Liver (tissue), 9 donors: ENCODE data around the gene STING1. TPM values are rescaled to one million over a fixed set of nuclear protein-coding genes. Genes with fewer than 3 reads are reported as not detected.

ENCODE experiments used
- DNase-seq: peaks from one replicate; pipeline ENCODE4 v3.0.0-alpha.2; 2017; ENCODE audit warnings: low spot score
- H3K27ac ChIP-seq, 2 donors: one replicate each; pipeline ENCODE4 v1.7.0; 2013; ENCODE audit warnings: inconsistent platforms in 2 of 2, low read length in 2 of 2, control low read depth in 1 of 2, low read depth in 1 of 2, mild to moderate bottlenecking in 1 of 2
- H3K27me3 ChIP-seq, 4 donors: one replicate each; pipeline versions ENCODE4 v1.6.1 to v1.7.0; 2013; ENCODE audit warnings: low read length in 3 of 4, inconsistent platforms in 1 of 4, mild to moderate bottlenecking in 1 of 4, moderate library complexity in 1 of 4; ENCODE audit not compliant: control insufficient read depth in 4 of 4, insufficient read depth in 4 of 4
- H3K36me3 ChIP-seq, 4 donors: one replicate each; pipeline versions ENCODE4 v1.6.1 to v1.7.0; 2013; ENCODE audit warnings: low read length in 3 of 4, mild to moderate bottlenecking in 3 of 4, low read depth in 1 of 4, moderate library complexity in 1 of 4; ENCODE audit not compliant: control insufficient read depth in 4 of 4, insufficient read depth in 3 of 4
- H3K4me1 ChIP-seq, 4 donors: one replicate each; pipeline versions ENCODE4 v1.6.1 to v1.7.0; 2013; ENCODE audit warnings: low read length in 3 of 4, mild to moderate bottlenecking in 3 of 4, moderate library complexity in 1 of 4; ENCODE audit not compliant: control insufficient read depth in 4 of 4, insufficient read depth in 4 of 4
- H3K4me3 ChIP-seq, 3 donors: one replicate each; pipeline versions ENCODE4 v1.6.1 to v1.7.0; 2013; ENCODE audit warnings: low read length in 3 of 3, control low read depth in 1 of 3, low read depth in 1 of 3, mild to moderate bottlenecking in 1 of 3
- H3K9ac ChIP-seq, 2 donors: one replicate each; pipeline ENCODE4 v1.7.0; 2013; ENCODE audit warnings: low read length in 2 of 2, mild to moderate bottlenecking in 2 of 2, moderate library complexity in 2 of 2, control low read depth in 1 of 2, low read depth in 1 of 2
- H3K9me3 ChIP-seq, 4 donors: one replicate each; pipeline versions ENCODE4 v1.6.1 to v1.7.0; 2013; ENCODE audit warnings: low read length in 3 of 4; ENCODE audit not compliant: control insufficient read depth in 4 of 4
- EGR1 ChIP-seq, 2 donors: IDR thresholded peaks; 2 replicates each; pipeline ENCODE4 v1.6.1; 2016 to 2018; ENCODE audit warnings: antibody characterized with exemption in 2 of 2, low read depth in 2 of 2
- FOXA1 ChIP-seq: IDR thresholded peaks from 2 replicates; pipeline ENCODE4 v1.6.1; 2016; ENCODE audit warnings: antibody characterized with exemption
- FOXA2 ChIP-seq: IDR thresholded peaks from 2 replicates; pipeline ENCODE4 v1.6.1; 2016; ENCODE audit warnings: antibody characterized with exemption
- GABPA ChIP-seq, 2 donors: IDR thresholded peaks in 1 of 2; conservative IDR thresholded peaks in 1 of 2; 2 replicates each; pipeline ENCODE4 v1.6.1; 2016; ENCODE audit warnings: antibody characterized with exemption in 2 of 2, mild to moderate bottlenecking in 1 of 2, moderate library complexity in 1 of 2
- HNF4A ChIP-seq, 2 donors: conservative IDR thresholded peaks; 2 replicates each; pipeline ENCODE4 v1.6.1; 2016; ENCODE audit warnings: antibody characterized with exemption in 2 of 2, mild to moderate bottlenecking in 2 of 2
- HNF4G ChIP-seq: IDR thresholded peaks from 2 replicates; pipeline ENCODE4 v1.6.1; 2016; ENCODE audit warnings: antibody characterized with exemption
- JUND ChIP-seq, 2 donors: IDR thresholded peaks; 2 replicates each; pipeline ENCODE4 v1.6.1; 2016; ENCODE audit warnings: antibody characterized with exemption in 2 of 2
- RXRA ChIP-seq, 2 donors: IDR thresholded peaks; 2 replicates each; pipeline ENCODE4 v1.6.1; 2017 to 2018; ENCODE audit warnings: antibody characterized with exemption in 2 of 2, mild to moderate bottlenecking in 1 of 2
- SP1 ChIP-seq: IDR thresholded peaks from 2 replicates; pipeline ENCODE4 v1.6.1; 2018; ENCODE audit warnings: antibody characterized with exemption, mild to moderate bottlenecking
- TAF1 ChIP-seq: conservative IDR thresholded peaks from 2 replicates; pipeline ENCODE4 v1.6.1; 2016; ENCODE audit warnings: antibody characterized with exemption, mild to moderate bottlenecking
- YY1 ChIP-seq: IDR thresholded peaks from 2 replicates; pipeline ENCODE4 v1.6.1; 2016; ENCODE audit warnings: antibody characterized with exemption, mild to moderate bottlenecking
- WGBS: extraction: QIAGEN DNeasy Blood & Tissue Kit; methylation state at CpG from one replicate; pipeline ENCODE4 v1.1.7; 2013; 5-methylcytosine and 5-hydroxymethylcytosine counted together
- polyA plus RNA-seq, 2 donors: library from polyadenylated mRNA; stranded (reverse) in 1 of 2; unstranded in 1 of 2; fragments of 200-250 nt in 1 of 2; fragments of >200 nt in 1 of 2; fragmentation: Nextera tagmentation in 1 of 2; extraction: Ambion mirVana in 1 of 2; gene quantifications; one replicate each; pipeline versions ENCODE4 v1.2.1 to v1.2.3, GENCODE V29; 2013 to 2015
- total RNA-seq, 2 donors: library from RNA; depleted of rRNA; stranded (reverse); fragments of >200 nt; gene quantifications; one replicate each; pipeline ENCODE4 v1.2.3, GENCODE V29; 2014
- TF ChIP-seq, protein P1 (sequence below): IDR thresholded peaks from 2 replicates; pipeline ENCODE4 v1.6.1; 2016; ENCODE audit warnings: antibody characterized with exemption, mild to moderate bottlenecking
- TF ChIP-seq, protein P2 (sequence below): IDR thresholded peaks from 2 replicates; pipeline ENCODE4 v1.6.1; 2016; ENCODE audit warnings: antibody characterized with exemption
- TF ChIP-seq, protein P3 (sequence below): IDR thresholded peaks from 2 replicates; pipeline ENCODE4 v1.6.1; 2016; ENCODE audit warnings: antibody characterized with exemption
- TF ChIP-seq, protein P4 (sequence below): IDR thresholded peaks from 2 replicates; pipeline ENCODE4 v1.6.1; 2016; ENCODE audit warnings: antibody characterized with exemption
- donor health status: healthy.
- donor health status: healthy.
- donor health status: healthy.
- donor health status: healthy.
- donor health status: healthy.

The STING1 gene
- total and polyA plus RNA-seq, 4 donors: 6.3 to 13.6 (median 10.3) TPM

DNA sequence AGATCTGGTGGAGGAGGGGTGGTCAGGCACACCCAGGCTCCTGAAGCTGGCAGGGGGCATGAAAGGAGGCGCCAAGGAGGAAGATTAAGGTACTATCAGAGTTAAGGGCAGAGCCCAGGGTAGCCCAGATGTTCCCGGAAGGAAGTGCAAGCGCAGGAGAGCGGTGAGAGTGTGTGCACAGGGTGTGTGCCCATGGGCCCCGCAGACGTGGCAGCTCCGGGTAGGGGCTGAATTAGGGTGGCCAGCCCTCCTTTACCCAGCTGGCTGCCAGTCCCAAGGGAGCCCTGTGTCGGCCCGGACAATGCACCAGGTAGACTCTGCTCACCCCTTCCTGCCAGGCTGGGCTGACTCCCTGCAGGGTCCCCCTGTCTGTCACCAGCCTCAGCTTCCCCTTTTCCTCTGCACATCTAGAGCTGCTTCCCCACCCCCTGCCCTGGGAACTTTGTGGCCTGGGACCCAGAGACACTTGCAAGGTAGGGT is 11.7 kb downstream of the STING1 start, which contains the start of gene SMIM33:
Gene SMIM33, plus strand, starts transcription at position 184 of the 480 bp plus-strand sequence. Its CDS starts 118 bp downstream, at position 302.
- no peaks in the 10 kb centered on the region for H3K9me3 ChIP-seq
- H3K27me3 ChIP-seq: no peaks in the 10 kb centered on the region
- DNase-seq: no peak
- WGBS: 73% methylated on average over 9 of the region's 9 CpGs
- no peak within 1 kb of the TSS for H3K4me3 ChIP-seq
- no peak within 1 kb of the TSS for H3K27ac ChIP-seq
- no peak within 1 kb of the TSS for H3K9ac ChIP-seq
- no peaks in the 10 kb centered on the region for H3K36me3 ChIP-seq
- TF ChIP-seq, protein P1, sequence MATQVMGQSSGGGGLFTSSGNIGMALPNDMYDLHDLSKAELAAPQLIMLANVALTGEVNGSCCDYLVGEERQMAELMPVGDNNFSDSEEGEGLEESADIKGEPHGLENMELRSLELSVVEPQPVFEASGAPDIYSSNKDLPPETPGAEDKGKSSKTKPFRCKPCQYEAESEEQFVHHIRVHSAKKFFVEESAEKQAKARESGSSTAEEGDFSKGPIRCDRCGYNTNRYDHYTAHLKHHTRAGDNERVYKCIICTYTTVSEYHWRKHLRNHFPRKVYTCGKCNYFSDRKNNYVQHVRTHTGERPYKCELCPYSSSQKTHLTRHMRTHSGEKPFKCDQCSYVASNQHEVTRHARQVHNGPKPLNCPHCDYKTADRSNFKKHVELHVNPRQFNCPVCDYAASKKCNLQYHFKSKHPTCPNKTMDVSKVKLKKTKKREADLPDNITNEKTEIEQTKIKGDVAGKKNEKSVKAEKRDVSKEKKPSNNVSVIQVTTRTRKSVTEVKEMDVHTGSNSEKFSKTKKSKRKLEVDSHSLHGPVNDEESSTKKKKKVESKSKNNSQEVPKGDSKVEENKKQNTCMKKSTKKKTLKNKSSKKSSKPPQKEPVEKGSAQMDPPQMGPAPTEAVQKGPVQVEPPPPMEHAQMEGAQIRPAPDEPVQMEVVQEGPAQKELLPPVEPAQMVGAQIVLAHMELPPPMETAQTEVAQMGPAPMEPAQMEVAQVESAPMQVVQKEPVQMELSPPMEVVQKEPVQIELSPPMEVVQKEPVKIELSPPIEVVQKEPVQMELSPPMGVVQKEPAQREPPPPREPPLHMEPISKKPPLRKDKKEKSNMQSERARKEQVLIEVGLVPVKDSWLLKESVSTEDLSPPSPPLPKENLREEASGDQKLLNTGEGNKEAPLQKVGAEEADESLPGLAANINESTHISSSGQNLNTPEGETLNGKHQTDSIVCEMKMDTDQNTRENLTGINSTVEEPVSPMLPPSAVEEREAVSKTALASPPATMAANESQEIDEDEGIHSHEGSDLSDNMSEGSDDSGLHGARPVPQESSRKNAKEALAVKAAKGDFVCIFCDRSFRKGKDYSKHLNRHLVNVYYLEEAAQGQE: no peak
- no peak for TF ChIP-seq RXRA (IDR thresholded peaks at IDR 0.05)
- TF ChIP-seq GABPA (IDR thresholded peaks at IDR 0.05 in 1 of 2, conservative IDR thresholded peaks at IDR 0.05 in 1 of 2): no peak
- TF ChIP-seq, protein P2, sequence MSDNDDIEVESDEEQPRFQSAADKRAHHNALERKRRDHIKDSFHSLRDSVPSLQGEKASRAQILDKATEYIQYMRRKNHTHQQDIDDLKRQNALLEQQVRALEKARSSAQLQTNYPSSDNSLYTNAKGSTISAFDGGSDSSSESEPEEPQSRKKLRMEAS: no peak
- no peak for TF ChIP-seq HNF4A (conservative IDR thresholded peaks at IDR 0.05)
- TF ChIP-seq YY1: no peak
- TF ChIP-seq FOXA2: no peak
- no peak for TF ChIP-seq HNF4G
- peaks cover 0 to 5% (median 0%) of the 10 kb centered on the region in 4 donors for H3K4me1 ChIP-seq

DNA sequence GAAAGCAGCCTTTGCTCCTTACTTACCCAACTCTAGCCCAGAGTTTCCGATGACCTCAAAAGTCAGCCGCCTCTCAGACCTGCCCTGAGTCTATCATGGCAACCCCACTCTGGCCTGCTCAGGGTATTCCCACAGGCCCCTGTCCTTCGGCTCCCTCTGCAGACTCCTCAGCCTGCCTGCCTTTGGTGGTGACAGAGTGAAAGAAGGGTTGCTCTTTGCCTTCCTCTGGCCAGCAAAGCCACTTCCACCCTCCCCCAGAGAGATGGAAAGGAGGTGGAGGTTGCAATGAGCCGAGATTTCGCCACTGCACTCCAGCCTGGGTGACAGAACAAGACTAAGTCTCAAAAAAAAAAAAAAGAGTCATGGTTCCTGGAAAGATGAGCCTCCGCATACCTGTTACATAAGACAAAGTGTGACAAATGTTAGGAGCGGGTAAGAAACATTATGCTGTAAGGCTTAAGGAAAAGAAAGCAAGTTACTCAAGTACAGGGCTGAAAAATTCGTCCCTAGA is 14.1 kb downstream of the STING1 start:
- no peak overlapping the region for H3K27ac ChIP-seq
- no peaks in the 10 kb centered on the region for H3K4me1 ChIP-seq
- TF ChIP-seq JUND (IDR thresholded peaks at IDR 0.05): no peak
- no peak for TF ChIP-seq FOXA2
- TF ChIP-seq, protein P1: no peak
- TF ChIP-seq HNF4A (conservative IDR thresholded peaks at IDR 0.05): no peak
- TF ChIP-seq TAF1: no peak
- TF ChIP-seq, protein P3, sequence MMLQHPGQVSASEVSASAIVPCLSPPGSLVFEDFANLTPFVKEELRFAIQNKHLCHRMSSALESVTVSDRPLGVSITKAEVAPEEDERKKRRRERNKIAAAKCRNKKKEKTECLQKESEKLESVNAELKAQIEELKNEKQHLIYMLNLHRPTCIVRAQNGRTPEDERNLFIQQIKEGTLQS: no peak
- TF ChIP-seq SP1: no peak
- no peak for TF ChIP-seq FOXA1
- no peak for TF ChIP-seq EGR1 (IDR thresholded peaks at IDR 0.05; ENCODE audit: low read depth in 2 of 2)
- TF ChIP-seq, protein P4, sequence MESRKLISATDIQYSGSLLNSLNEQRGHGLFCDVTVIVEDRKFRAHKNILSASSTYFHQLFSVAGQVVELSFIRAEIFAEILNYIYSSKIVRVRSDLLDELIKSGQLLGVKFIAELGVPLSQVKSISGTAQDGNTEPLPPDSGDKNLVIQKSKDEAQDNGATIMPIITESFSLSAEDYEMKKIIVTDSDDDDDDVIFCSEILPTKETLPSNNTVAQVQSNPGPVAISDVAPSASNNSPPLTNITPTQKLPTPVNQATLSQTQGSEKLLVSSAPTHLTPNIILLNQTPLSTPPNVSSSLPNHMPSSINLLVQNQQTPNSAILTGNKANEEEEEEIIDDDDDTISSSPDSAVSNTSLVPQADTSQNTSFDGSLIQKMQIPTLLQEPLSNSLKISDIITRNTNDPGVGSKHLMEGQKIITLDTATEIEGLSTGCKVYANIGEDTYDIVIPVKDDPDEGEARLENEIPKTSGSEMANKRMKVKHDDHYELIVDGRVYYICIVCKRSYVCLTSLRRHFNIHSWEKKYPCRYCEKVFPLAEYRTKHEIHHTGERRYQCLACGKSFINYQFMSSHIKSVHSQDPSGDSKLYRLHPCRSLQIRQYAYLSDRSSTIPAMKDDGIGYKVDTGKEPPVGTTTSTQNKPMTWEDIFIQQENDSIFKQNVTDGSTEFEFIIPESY: no peak
- TF ChIP-seq RXRA (IDR thresholded peaks at IDR 0.05): no peak
- TF ChIP-seq HNF4G: no peak
- TF ChIP-seq YY1: no peak
- H3K9me3 ChIP-seq: no peaks in the 10 kb centered on the region
- no peak for DNase-seq
- no peak overlapping the region for H3K9ac ChIP-seq
- no peak overlapping the region for H3K4me3 ChIP-seq
- no peaks in the 10 kb centered on the region for H3K36me3 ChIP-seq
- 83% methylated on average over 8 of the region's 8 CpGs for WGBS
- H3K27me3 ChIP-seq: no peaks in the 10 kb centered on the region
